NB4 (cell line): ENCODE results near the gene RERE.

Experiments
- DNase-seq: peaks from one replicate; pipeline ENCODE4 v3.0.0; 2010; ENCODE audit warnings: low read depth
- H3K4me3 ChIP-seq: one replicate; pipeline ENCODE4 v1.5.1; 2011; ENCODE audit warnings: mild to moderate bottlenecking, low read depth, low read length, moderate library complexity
- CTCF ChIP-seq: IDR thresholded peaks from one replicate; pipeline ENCODE4 v1.5.1; 2012; ENCODE audit warnings: low read depth, low read length
- MYC ChIP-seq: IDR thresholded peaks from 2 replicates; pipeline ENCODE4 v1.6.1; 2011; ENCODE audit warnings: low read depth, low read length
- POLR2A ChIP-seq: IDR thresholded peaks from 2 replicates; pipeline ENCODE4 v1.6.1; 2011; ENCODE audit warnings: mild to moderate bottlenecking; ENCODE audit not compliant: insufficient read length; ENCODE audit errors: extremely low read depth
- TF ChIP-seq, protein P1 (sequence below): IDR thresholded peaks from 2 replicates; pipeline ENCODE4 v1.6.1; 2011; ENCODE audit warnings: low read depth, low read length

The RERE gene

GRCh38 chr1:8325771-8326170 is 491.7 kb downstream of the RERE start:
- TF ChIP-seq, protein P1, sequence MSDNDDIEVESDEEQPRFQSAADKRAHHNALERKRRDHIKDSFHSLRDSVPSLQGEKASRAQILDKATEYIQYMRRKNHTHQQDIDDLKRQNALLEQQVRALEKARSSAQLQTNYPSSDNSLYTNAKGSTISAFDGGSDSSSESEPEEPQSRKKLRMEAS, result no peak
- TF ChIP-seq MYC (no peak), POLR2A (no peak), CTCF (no peak)
- DNase-seq, result no peak
- H3K4me3 ChIP-seq, result no peak overlapping the region

GRCh38 chr1:8324176-8324810 is 493.1 kb downstream of the RERE start:
- DNase-seq, result no peak
- TF ChIP-seq, protein P1, result no peak
- TF ChIP-seq POLR2A (no peak), CTCF (no peak), MYC (no peak)
- no peak overlapping the region for H3K4me3 ChIP-seq

- TF ChIP-seq, protein P1, result no peak
- TF ChIP-seq POLR2A (no peak), CTCF (no peak), MYC (no peak)
- no peak overlapping the region for H3K4me3 ChIP-seq
- peak; percentile 54 for DNase-seq
Measured at GRCh38 chr1:8323706-8324105, 493.7 kb downstream of the RERE start.

GRCh38 chr1:8321612-8322011 is 495.8 kb downstream of the RERE start:
- H3K4me3 ChIP-seq, result no peak overlapping the region
- no peak for TF ChIP-seq MYC
- TF ChIP-seq CTCF, result no peak
- TF ChIP-seq POLR2A, result no peak
- TF ChIP-seq, protein P1, result no peak
- DNase-seq, result no peak

GRCh38 chr1:8318436-8318835 is 499.0 kb downstream of the RERE start:
- H3K4me3 ChIP-seq, result no peak overlapping the region
- TF ChIP-seq CTCF, result no peak
- peak; percentile 17 for DNase-seq
